ENCODE data around the gene FAM120B.

GRCh38 chr6:170294298-170294730 is 12.2 kb upstream of the FAM120B start:
- TF ChIP-seq, protein P1, sequence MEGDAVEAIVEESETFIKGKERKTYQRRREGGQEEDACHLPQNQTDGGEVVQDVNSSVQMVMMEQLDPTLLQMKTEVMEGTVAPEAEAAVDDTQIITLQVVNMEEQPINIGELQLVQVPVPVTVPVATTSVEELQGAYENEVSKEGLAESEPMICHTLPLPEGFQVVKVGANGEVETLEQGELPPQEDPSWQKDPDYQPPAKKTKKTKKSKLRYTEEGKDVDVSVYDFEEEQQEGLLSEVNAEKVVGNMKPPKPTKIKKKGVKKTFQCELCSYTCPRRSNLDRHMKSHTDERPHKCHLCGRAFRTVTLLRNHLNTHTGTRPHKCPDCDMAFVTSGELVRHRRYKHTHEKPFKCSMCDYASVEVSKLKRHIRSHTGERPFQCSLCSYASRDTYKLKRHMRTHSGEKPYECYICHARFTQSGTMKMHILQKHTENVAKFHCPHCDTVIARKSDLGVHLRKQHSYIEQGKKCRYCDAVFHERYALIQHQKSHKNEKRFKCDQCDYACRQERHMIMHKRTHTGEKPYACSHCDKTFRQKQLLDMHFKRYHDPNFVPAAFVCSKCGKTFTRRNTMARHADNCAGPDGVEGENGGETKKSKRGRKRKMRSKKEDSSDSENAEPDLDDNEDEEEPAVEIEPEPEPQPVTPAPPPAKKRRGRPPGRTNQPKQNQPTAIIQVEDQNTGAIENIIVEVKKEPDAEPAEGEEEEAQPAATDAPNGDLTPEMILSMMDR (IDR thresholded peaks at IDR 0.05 in 4 of 5, conservative IDR thresholded peaks at IDR 0.05 in 1 of 5) = no peak
- TF ChIP-seq POLR2A (IDR thresholded peaks at IDR 0.05) = no peak

Measured in gastrocnemius medialis (tissue), 4 donors.